Left lung (tissue), 10 donors: ENCODE measurements around the gene SELENOS. TPM values are rescaled to one million over a fixed set of nuclear protein-coding genes. Genes with fewer than 3 reads are reported as not detected.

Experiments used
- ATAC-seq: fragments of 200-7000 bp; cut with Tn5 transposase; one replicate; pipeline ENCODE4 v1.9.1; 2020; ENCODE audit warnings: moderate library complexity
- DNase-seq, 4 donors: peaks; one replicate each; pipeline ENCODE4 v3.0.0-alpha.2; 2013 to 2020
- H3K27ac ChIP-seq, 2 donors: fragments of 200-600 bp; sonication (generic) in 1 of 2; one replicate each; pipeline versions ENCODE4 v1.5.0 to v1.8.0; 2020 to 2021
- H3K27me3 ChIP-seq, 2 donors: fragments of 200-600 bp; sonication (generic) in 1 of 2; one replicate each; pipeline versions ENCODE4 v1.5.0 to v1.8.0; 2020 to 2021
- H3K36me3 ChIP-seq, 2 donors: fragments of 200-600 bp; sonication (generic) in 1 of 2; one replicate each; pipeline versions ENCODE4 v1.5.0 to v1.8.0; 2020 to 2021
- H3K4me1 ChIP-seq, 2 donors: fragments of 200-600 bp; one replicate each; pipeline ENCODE4 v1.8.0; 2021
- H3K4me3 ChIP-seq, 2 donors: fragments of 200-600 bp; sonication (generic) in 1 of 2; one replicate each; pipeline versions ENCODE4 v1.5.0 to v1.8.0; 2020 to 2021; ENCODE audit warnings: mild to moderate bottlenecking in 1 of 2
- H3K9me3 ChIP-seq, 2 donors: fragments of 200-600 bp; sonication (generic) in 1 of 2; one replicate each; pipeline versions ENCODE4 v1.5.0 to v1.8.0; 2020 to 2021
- CTCF ChIP-seq, 2 donors: fragments of 200-600 bp; sonication (generic) in 1 of 2; IDR thresholded peaks; one replicate each; pipeline versions ENCODE4 v1.5.0 to v1.8.0; 2021; ENCODE audit warnings: antibody characterized with exemption in 2 of 2
- intact Hi-C, 2 donors: fragments of 100-400 bp; cut with DNase I; formaldehyde crosslinking; loops; one replicate each; pipeline versions ENCODE4 v1.11.2 to v1.14.2; 2022
- polyA plus RNA-seq, 6 donors: library from polyadenylated mRNA; unstranded; fragments of 120-200 nt; gene quantifications; one replicate each; pipeline ENCODE4 v1.2.1, GENCODE V29; 2013; ENCODE audit not compliant: insufficient read length in 6 of 6
- total RNA-seq, 2 donors: library from RNA; stranded (reverse); fragmentation: NEBNext Ultra II Directional; extraction: Animal tissue kit (Norgen Biotek cat#: 25700); gene quantifications; one replicate each; pipeline ENCODE4 v1.2.1, GENCODE V29; 2021
- donor health status: DM: no; HTN: yes; CAD: no.
- donor health status: DM: no; HTN: no; CAD: no.

The SELENOS gene
- total and polyA plus RNA-seq, 8 donors = 43.7 to 78.7 (median 49.0) TPM

- Histone ChIP-seq H3K36me3 (no peaks in the 10 kb centered on the region), H3K27me3 (peaks cover 0 to 36% of the 10 kb centered on the region in 2 donors), H3K9me3 (no peaks in the 10 kb centered on the region), H3K4me1 (peaks cover 0 to 10% of the 10 kb centered on the region in 2 donors), H3K27ac (no peak overlapping the region), H3K4me3 (no peak overlapping the region)
- no peak for ATAC-seq
- TF ChIP-seq CTCF (IDR thresholded peaks at IDR 0.05) = no peak
- DNase-seq = no peak
- intact Hi-C loops = no loop called here
Observed at GRCh38 chr15:101322016-101322695, 44.9 kb upstream of the SELENOS start.

- peak overlapping the region in 1 of 2 donors; percentile 21 for H3K4me3 ChIP-seq
- intact Hi-C loops = no loop called here
- TF ChIP-seq CTCF (IDR thresholded peaks at IDR 0.05) = peak in 1 of 2 donors; percentile 54
- no peaks in the 10 kb centered on the region for H3K36me3 ChIP-seq
- H3K4me1 ChIP-seq = peaks cover 0 to 10% of the 10 kb centered on the region in 2 donors
- H3K27me3 ChIP-seq = peaks cover 0 to 33% of the 10 kb centered on the region in 2 donors
- DNase-seq (peak; percentile 10 to 85 (median 68)), ATAC-seq (peak; percentile 93)
- H3K27ac ChIP-seq = peak overlapping the region in 1 of 2 donors; percentile 34
- no peaks in the 10 kb centered on the region for H3K9me3 ChIP-seq
Observed at GRCh38 chr15:101320501-101321052, 43.3 kb upstream of the SELENOS start.

GRCh38 chr15:101318839-101319238 lies 41.6 kb upstream of the SELENOS start:
- TF ChIP-seq CTCF (IDR thresholded peaks at IDR 0.05) = no peak
- H3K27me3 ChIP-seq = peaks cover 0 to 33% of the 10 kb centered on the region in 2 donors
- H3K4me1 ChIP-seq = peaks cover 0 to 10% of the 10 kb centered on the region in 2 donors
- peak in 2 of 4 donors; percentile 4 to 10 for DNase-seq
- ATAC-seq = no peak
- H3K9me3 ChIP-seq = no peaks in the 10 kb centered on the region
- no peak overlapping the region for H3K27ac ChIP-seq
- H3K36me3 ChIP-seq = no peaks in the 10 kb centered on the region
- no peak overlapping the region for H3K4me3 ChIP-seq
- intact Hi-C loops = no loop called here

GRCh38 chr15:101318147-101318819 lies 41.0 kb upstream of the SELENOS start:
- intact Hi-C loops = no loop called here

More at GRCh38 chr15:101318147-101318819, 41.0 kb upstream of the SELENOS start:
- TF ChIP-seq CTCF (IDR thresholded peaks at IDR 0.05) = no peak
- Histone ChIP-seq H3K9me3 (no peaks in the 10 kb centered on the region), H3K4me1 (peaks cover 0 to 10% of the 10 kb centered on the region in 2 donors), H3K4me3 (no peak overlapping the region), H3K36me3 (no peaks in the 10 kb centered on the region), H3K27ac (no peak overlapping the region), H3K27me3 (peaks cover 0 to 33% of the 10 kb centered on the region in 2 donors)
- ATAC-seq (no peak), DNase-seq (no peak)
